ENCODE results near the gene PHKA2. TPM values are rescaled to one million over a fixed set of nuclear protein-coding genes. Genes with fewer than 3 reads are reported as not detected.

PHKA2 gene
- total and polyA plus RNA-seq, 4 donors, result 14.2 to 34.3 (median 22.8) TPM

DNA sequence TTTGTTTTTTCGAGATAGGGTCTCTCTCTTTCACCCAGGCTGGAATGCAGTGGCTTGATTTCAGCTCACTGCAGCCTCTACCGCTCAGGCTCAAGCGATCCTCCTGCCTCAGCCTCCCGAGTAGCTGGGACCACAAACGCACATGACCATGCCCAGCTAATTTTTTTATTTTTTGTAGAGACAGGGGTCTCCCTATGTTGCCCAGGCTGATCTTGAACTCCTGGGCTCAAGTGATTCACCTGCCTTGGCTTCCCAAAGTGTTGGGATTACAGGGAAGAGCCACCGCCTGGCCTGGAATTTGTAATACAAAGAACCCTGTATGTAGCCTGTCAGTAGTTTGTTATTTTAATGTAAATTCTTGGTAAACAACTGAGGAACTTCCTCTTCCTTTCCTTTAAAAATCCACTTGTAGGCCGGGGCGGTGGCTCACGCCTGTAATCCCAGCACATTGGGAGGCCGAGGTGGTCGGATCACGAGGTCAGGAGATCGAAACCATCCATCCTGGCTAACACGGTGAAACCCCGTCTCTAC, 119.5 kb downstream of the PHKA2 start:
- no peak overlapping the region for H3K4me3 ChIP-seq
- DNase-seq (no peak), ATAC-seq (ENCODE audit: insufficient read depth, low FRiP score) (no peak)
- TF ChIP-seq, protein P1, sequence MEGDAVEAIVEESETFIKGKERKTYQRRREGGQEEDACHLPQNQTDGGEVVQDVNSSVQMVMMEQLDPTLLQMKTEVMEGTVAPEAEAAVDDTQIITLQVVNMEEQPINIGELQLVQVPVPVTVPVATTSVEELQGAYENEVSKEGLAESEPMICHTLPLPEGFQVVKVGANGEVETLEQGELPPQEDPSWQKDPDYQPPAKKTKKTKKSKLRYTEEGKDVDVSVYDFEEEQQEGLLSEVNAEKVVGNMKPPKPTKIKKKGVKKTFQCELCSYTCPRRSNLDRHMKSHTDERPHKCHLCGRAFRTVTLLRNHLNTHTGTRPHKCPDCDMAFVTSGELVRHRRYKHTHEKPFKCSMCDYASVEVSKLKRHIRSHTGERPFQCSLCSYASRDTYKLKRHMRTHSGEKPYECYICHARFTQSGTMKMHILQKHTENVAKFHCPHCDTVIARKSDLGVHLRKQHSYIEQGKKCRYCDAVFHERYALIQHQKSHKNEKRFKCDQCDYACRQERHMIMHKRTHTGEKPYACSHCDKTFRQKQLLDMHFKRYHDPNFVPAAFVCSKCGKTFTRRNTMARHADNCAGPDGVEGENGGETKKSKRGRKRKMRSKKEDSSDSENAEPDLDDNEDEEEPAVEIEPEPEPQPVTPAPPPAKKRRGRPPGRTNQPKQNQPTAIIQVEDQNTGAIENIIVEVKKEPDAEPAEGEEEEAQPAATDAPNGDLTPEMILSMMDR (IDR thresholded peaks at IDR 0.05; ENCODE audit: control extremely low read depth, extremely low read depth), result no peak
- H3K27ac ChIP-seq (ENCODE audit: low read depth in 1 of 2, low read length in 1 of 2), result no peak overlapping the region
- H3K36me3 ChIP-seq (ENCODE audit: control insufficient read depth in 4 of 4, insufficient read depth in 4 of 4, low read length in 4 of 4), result no peaks in the 10 kb centered on the region
- peaks cover 0 to 2% (median 0%) of the 10 kb centered on the region in 4 donors for H3K9me3 ChIP-seq (ENCODE audit: control insufficient read depth in 4 of 4, insufficient read depth in 3 of 4, low read length in 3 of 4)
- no peaks in the 10 kb centered on the region for H3K27me3 ChIP-seq (ENCODE audit: control insufficient read depth in 3 of 3, insufficient read depth in 3 of 3, low read length in 2 of 3)
- no peaks in the 10 kb centered on the region for H3K4me1 ChIP-seq (ENCODE audit: control insufficient read depth in 5 of 5, insufficient read depth in 5 of 5, low read length in 5 of 5)
- 89% methylated on average over 15 of the region's 15 CpGs for WGBS, 2 donors
- H3K9ac ChIP-seq (ENCODE audit: insufficient read depth in 1 of 2, low read length in 2 of 2), result no peak overlapping the region

DNA sequence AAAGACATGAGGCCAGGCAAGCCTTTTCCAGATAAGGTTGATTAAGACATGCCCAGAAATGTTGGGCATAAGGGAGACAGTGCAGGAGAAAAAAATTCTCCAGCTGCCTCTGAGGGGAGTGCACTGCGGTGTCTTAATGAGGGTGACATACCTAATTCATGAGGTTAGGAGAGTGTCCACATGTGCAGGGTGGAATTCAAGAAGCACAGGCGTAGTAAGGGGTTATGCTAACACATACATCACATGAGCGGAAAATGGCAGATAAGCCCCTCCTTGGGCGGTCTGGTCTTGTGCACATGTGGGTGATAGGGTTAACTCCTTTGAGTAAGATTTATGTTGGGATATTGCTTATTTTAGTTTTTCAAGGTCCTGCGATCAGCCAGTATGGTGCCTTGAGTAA, 122.4 kb downstream of the PHKA2 start:
- 94 to 100% methylated on average over 5 of the region's 5 CpGs for WGBS, 2 donors
- no peak overlapping the region for H3K4me3 ChIP-seq
- no peaks in the 10 kb centered on the region for H3K36me3 ChIP-seq (ENCODE audit: control insufficient read depth in 4 of 4, insufficient read depth in 4 of 4, low read length in 4 of 4)
- TF ChIP-seq, protein P1 (IDR thresholded peaks at IDR 0.05; ENCODE audit: control extremely low read depth, extremely low read depth), result no peak
- H3K9me3 ChIP-seq (ENCODE audit: control insufficient read depth in 4 of 4, insufficient read depth in 3 of 4, low read length in 3 of 4), result peaks cover 0 to 2% (median 0%) of the 10 kb centered on the region in 4 donors
- no peak for ATAC-seq (ENCODE audit: insufficient read depth, low FRiP score)
- H3K9ac ChIP-seq (ENCODE audit: insufficient read depth in 1 of 2, low read length in 2 of 2), result no peak overlapping the region
- no peaks in the 10 kb centered on the region for H3K4me1 ChIP-seq (ENCODE audit: control insufficient read depth in 5 of 5, insufficient read depth in 5 of 5, low read length in 5 of 5)
- no peaks in the 10 kb centered on the region for H3K27me3 ChIP-seq (ENCODE audit: control insufficient read depth in 3 of 3, insufficient read depth in 3 of 3, low read length in 2 of 3)
- no peak overlapping the region for H3K27ac ChIP-seq (ENCODE audit: low read depth in 1 of 2, low read length in 1 of 2)
- no peak for DNase-seq

DNA sequence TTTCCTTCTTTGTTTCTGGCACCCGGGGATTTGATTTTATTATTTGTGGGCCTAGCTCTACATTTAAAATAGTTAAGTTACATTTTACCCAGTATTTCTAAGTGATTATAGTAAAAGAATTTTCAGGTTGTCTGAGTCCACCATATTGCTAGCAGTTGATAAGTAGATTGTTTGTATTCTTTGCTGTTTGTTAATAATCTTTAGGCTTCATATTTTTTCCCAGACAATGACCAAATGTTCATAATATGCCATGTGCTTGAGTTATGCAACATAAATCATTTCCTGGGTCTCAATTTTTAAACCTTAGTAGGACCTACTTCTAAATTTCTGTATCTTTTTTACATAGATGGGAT, 127.3 kb downstream of the PHKA2 start:
- no peak overlapping the region for H3K9ac ChIP-seq (ENCODE audit: insufficient read depth in 1 of 2, low read length in 2 of 2)
- no peak for DNase-seq
- WGBS, 2 donors, result 16 to 61% methylated on average over 1 of the region's 1 CpG
- ATAC-seq (ENCODE audit: insufficient read depth, low FRiP score), result no peak
- no peaks in the 10 kb centered on the region for H3K27me3 ChIP-seq (ENCODE audit: control insufficient read depth in 3 of 3, insufficient read depth in 3 of 3, low read length in 2 of 3)
- H3K4me3 ChIP-seq, result no peak overlapping the region
- no peaks in the 10 kb centered on the region for H3K4me1 ChIP-seq (ENCODE audit: control insufficient read depth in 5 of 5, insufficient read depth in 5 of 5, low read length in 5 of 5)
- TF ChIP-seq, protein P1 (IDR thresholded peaks at IDR 0.05; ENCODE audit: control extremely low read depth, extremely low read depth), result no peak
- no peak overlapping the region for H3K27ac ChIP-seq (ENCODE audit: low read depth in 1 of 2, low read length in 1 of 2)
- H3K36me3 ChIP-seq (ENCODE audit: control insufficient read depth in 4 of 4, insufficient read depth in 4 of 4, low read length in 4 of 4), result no peaks in the 10 kb centered on the region
- no peaks in the 10 kb centered on the region for H3K9me3 ChIP-seq (ENCODE audit: control insufficient read depth in 4 of 4, insufficient read depth in 3 of 4, low read length in 3 of 4)

Data from lung (tissue), 12 donors.